Kidney (tissue), 14 donors: ENCODE data around the gene B4GALT2. TPM values are rescaled to one million over a fixed set of nuclear protein-coding genes. Genes with fewer than 3 reads are reported as not detected.

Experiments used
- DNase-seq, 5 donors: peaks; one replicate each; pipeline ENCODE4 v3.0.0-alpha.2; 2013 to 2020
- FAIRE-seq: peaks from 2 replicates; lab custom pipeline; 2012; peaks lifted over from hg19 to GRCh38; lab: Jason Lieb, UNC
- H3K27ac ChIP-seq, 2 donors: one replicate each; pipeline ENCODE4 v1.7.0; 2013; ENCODE audit warnings: low read depth in 2 of 2, low read length in 2 of 2, inconsistent platforms in 1 of 2
- H3K27me3 ChIP-seq: one replicate; pipeline ENCODE4 v1.7.1; 2013; ENCODE audit warnings: low read length, inconsistent platforms; ENCODE audit not compliant: control insufficient read depth, insufficient read depth
- H3K36me3 ChIP-seq, 3 donors: one replicate each; pipeline versions ENCODE4 v1.7.0 to v1.7.1; 2013; ENCODE audit warnings: low read length in 3 of 3, control low read depth in 1 of 3, inconsistent platforms in 1 of 3; ENCODE audit not compliant: insufficient read depth in 3 of 3, control insufficient read depth in 2 of 3
- H3K4me1 ChIP-seq, 3 donors: one replicate each; pipeline versions ENCODE4 v1.7.0 to v1.7.1; 2013; ENCODE audit warnings: low read length in 3 of 3, inconsistent platforms in 1 of 3, low read depth in 1 of 3; ENCODE audit not compliant: control insufficient read depth in 2 of 3, insufficient read depth in 2 of 3
- H3K4me3 ChIP-seq, 3 donors: one replicate each; pipeline versions ENCODE4 v1.7.0 to v1.8.1; 2013; ENCODE audit warnings: low read length in 3 of 3, control low read depth in 1 of 3, inconsistent platforms in 1 of 3
- H3K9ac ChIP-seq, 3 donors: one replicate each; pipeline versions ENCODE4 v1.7.0 to v1.7.1; 2013; ENCODE audit warnings: low read length in 3 of 3, control low read depth in 1 of 3, inconsistent platforms in 1 of 3
- H3K9me3 ChIP-seq, 3 donors: one replicate each; pipeline versions ENCODE4 v1.7.0 to v1.7.1; 2013; ENCODE audit warnings: low read length in 3 of 3, control low read depth in 1 of 3, inconsistent platforms in 1 of 3; ENCODE audit not compliant: control insufficient read depth in 2 of 3, insufficient read depth in 1 of 3
- CTCF ChIP-seq: IDR thresholded peaks from 3 replicates; pipeline ENCODE4 v1.5.1; 2012; ENCODE audit warnings: mild to moderate bottlenecking, moderate library complexity, borderline replicate concordance; ENCODE audit not compliant: insufficient read depth; ENCODE audit errors: extremely low read depth
- intact Hi-C: fragments of 100-400 bp; cut with DNase I; formaldehyde crosslinking; loops from one replicate; pipeline ENCODE4 v1.11.1; 2022
- polyA plus RNA-seq: library from polyadenylated mRNA; stranded (reverse); fragments of 350-450 nt; fragmentation: Illumina TruSeq; extraction: RNeasy Lipid Tissue Mini Kit (QIAGEN cat#74804); gene quantifications from one replicate; pipeline ENCODE4 v1.2.3, GENCODE V29; 2014; ENCODE audit warnings: low read depth, low replicate concordance; ENCODE audit not compliant: insufficient read depth
- total RNA-seq: library from RNA; stranded (reverse); fragmentation: NEBNext Ultra II Directional; extraction: Animal tissue kit (Norgen Biotek cat#: 25700); gene quantifications from one replicate; pipeline ENCODE4 v1.2.1, GENCODE V29; 2021
- donor health status: control.
- donor health status: control.
- donor health status: control.
- donor health status: control.
- donor health status: control.
- donor health status: DM: yes; HTN: yes; CAD: no.
- donor health status: Normal renal cell carcinoma (clear cell type).

B4GALT2 gene
- total and polyA plus RNA-seq, 2 donors from 2014 or later = 25.1 to 32.5 TPM

GRCh38 chr1:43961692-43962091 is 17.3 kb upstream of the B4GALT2 start:
- Histone ChIP-seq H3K4me1 (no peaks in the 10 kb centered on the region), H3K9ac (no peak overlapping the region), H3K36me3 (peaks cover 5 to 75% (median 50%) of the 10 kb centered on the region in 3 donors), H3K4me3 (no peak overlapping the region), H3K9me3 (no peaks in the 10 kb centered on the region), H3K27ac (no peak overlapping the region), H3K27me3 (no peaks in the 10 kb centered on the region)
- no peak for TF ChIP-seq CTCF
- intact Hi-C loops = no loop called here
- FAIRE-seq (no peak), DNase-seq (no peak)

GRCh38 chr1:43962324-43962723 is 16.7 kb upstream of the B4GALT2 start:
- Histone ChIP-seq H3K9ac (no peak overlapping the region), H3K27ac (no peak overlapping the region), H3K27me3 (no peaks in the 10 kb centered on the region), H3K4me3 (no peak overlapping the region), H3K36me3 (peaks cover 5 to 73% (median 47%) of the 10 kb centered on the region in 3 donors), H3K4me1 (no peaks in the 10 kb centered on the region), H3K9me3 (no peaks in the 10 kb centered on the region)
- intact Hi-C loops = no loop called here
- no peak for FAIRE-seq
- no peak for DNase-seq
- TF ChIP-seq CTCF = no peak

GRCh38 chr1:43963006-43963405 is 16.0 kb upstream of the B4GALT2 start:
- no peak overlapping the region for H3K4me3 ChIP-seq
- intact Hi-C loops = no loop called here
- no peak overlapping the region for H3K9ac ChIP-seq
- FAIRE-seq = no peak
- H3K27ac ChIP-seq = no peak overlapping the region
- no peak for TF ChIP-seq CTCF
- no peaks in the 10 kb centered on the region for H3K4me1 ChIP-seq
- H3K27me3 ChIP-seq = no peaks in the 10 kb centered on the region
- H3K9me3 ChIP-seq = no peaks in the 10 kb centered on the region
- no peak for DNase-seq
- peaks cover 4 to 66% (median 40%) of the 10 kb centered on the region in 3 donors for H3K36me3 ChIP-seq

GRCh38 chr1:43963890-43964289 is 15.1 kb upstream of the B4GALT2 start:
- FAIRE-seq (no peak), DNase-seq (no peak)
- Histone ChIP-seq H3K27me3 (no peaks in the 10 kb centered on the region), H3K27ac (no peak overlapping the region), H3K9ac (no peak overlapping the region), H3K36me3 (peaks cover 4 to 57% (median 32%) of the 10 kb centered on the region in 3 donors), H3K4me3 (no peak overlapping the region), H3K9me3 (no peaks in the 10 kb centered on the region), H3K4me1 (no peaks in the 10 kb centered on the region)
- intact Hi-C loops = no loop called here
- TF ChIP-seq CTCF = no peak
